AG20443 (cell line): Measurements from ENCODE around the gene FAM219A.
"Not testable (repeated sequence)": the region's sequence is repeated elsewhere in the genome, so short reads cannot be mapped to it uniquely, and the experiment has no call there.

Experiments used
- DNase-seq: peaks from one replicate; pipeline ENCODE4 v3.0.0; 2012; ENCODE audit warnings: low spot score, mixed read lengths

Gene FAM219A

GRCh38 chr9:34376596-34377403 lies 81.6 kb downstream of the FAM219A start, which contains the start of gene MYORG:
Gene MYORG (minus strand): TSS chr9:34376898. CDS start chr9:34372943, 3,955 bp downstream.
- peak; percentile 93 for DNase-seq

GRCh38 chr9:34375901-34376595 lies 82.3 kb downstream of the FAM219A start:
- DNase-seq, result peak; percentile 35

GRCh38 chr9:34374905-34375552 lies 83.3 kb downstream of the FAM219A start:
- peak; percentile 4 for DNase-seq

GRCh38 chr9:34374339-34374738 lies 84.0 kb downstream of the FAM219A start:
- no peak for DNase-seq

- no peak for DNase-seq
Observed at GRCh38 chr9:34373749-34374148, 84.6 kb downstream of the FAM219A start.

GRCh38 chr9:34372467-34373011 lies 85.8 kb downstream of the FAM219A start:
- DNase-seq, result no peak

- DNase-seq, result no peak
Observed at GRCh38 chr9:34371886-34372466, 86.4 kb downstream of the FAM219A start.

- DNase-seq, result no peak
Observed at GRCh38 chr9:34370970-34371880, 87.1 kb downstream of the FAM219A start.

GRCh38 chr9:34370335-34370969 lies 87.9 kb downstream of the FAM219A start:
- DNase-seq, result no peak

GRCh38 chr9:34369636-34370035 lies 88.7 kb downstream of the FAM219A start:
- no peak for DNase-seq

GRCh38 chr9:34368796-34369195 lies 89.6 kb downstream of the FAM219A start:
- DNase-seq, result not testable (repeated sequence)

GRCh38 chr9:34367751-34368410 lies 90.5 kb downstream of the FAM219A start:
- DNase-seq, result not testable (repeated sequence)

GRCh38 chr9:34366365-34366764 lies 92.0 kb downstream of the FAM219A start:
- no peak for DNase-seq

- no peak for DNase-seq
Observed at GRCh38 chr9:34365282-34365681, 93.1 kb downstream of the FAM219A start.

GRCh38 chr9:34363619-34364351 lies 94.6 kb downstream of the FAM219A start:
- no peak for DNase-seq

GRCh38 chr9:34362614-34363214 lies 95.7 kb downstream of the FAM219A start:
- DNase-seq, result no peak

GRCh38 chr9:34352957-34353356 lies 105.4 kb downstream of the FAM219A start:
- DNase-seq, result not testable (repeated sequence)

GRCh38 chr9:34352122-34352652 lies 106.2 kb downstream of the FAM219A start:
- not testable (repeated sequence) for DNase-seq
